Omental fat pad (tissue), 4 donors: ENCODE results near the gene ZNF595. TPM values are rescaled to one million over a fixed set of nuclear protein-coding genes. Genes with fewer than 3 reads are reported as not detected.
"Not testable (repeated sequence)": the region's sequence is repeated elsewhere in the genome, so short reads cannot be mapped to it uniquely, and the experiment has no call there.

Experiments
- ATAC-seq: fragments of 150-250 bp; one replicate; pipeline ENCODE4 v1.9.1; 2016; ENCODE audit warnings: mild to moderate bottlenecking, moderate library complexity; ENCODE audit not compliant: low FRiP score
- DNase-seq: peaks from one replicate; pipeline ENCODE4 v3.0.0-alpha.2; 2019; ENCODE audit warnings: low spot score
- total RNA-seq, 4 donors: library from RNA; depleted of rRNA; stranded (reverse); fragments of >200 nt; gene quantifications; one replicate each; pipeline ENCODE4 v1.1.0, GENCODE V29; 2016
- TF ChIP-seq, protein P1 (sequence below), 3 donors: fragments of 450-650 bp; IDR thresholded peaks; one replicate each; pipeline ENCODE4 v1.5.1; 2016 to 2017; ENCODE audit warnings: antibody characterized with exemption in 3 of 3, mild to moderate bottlenecking in 3 of 3, moderate library complexity in 2 of 3

Gene ZNF595
- total RNA-seq, 4 donors from 2014 or later: 17.6 to 34.1 (median 25.1) TPM

GRCh38 chr4:121408-122084 is 68.4 kb downstream of the ZNF595 start:
- DNase-seq (no peak), ATAC-seq (no peak)
- TF ChIP-seq, protein P1, sequence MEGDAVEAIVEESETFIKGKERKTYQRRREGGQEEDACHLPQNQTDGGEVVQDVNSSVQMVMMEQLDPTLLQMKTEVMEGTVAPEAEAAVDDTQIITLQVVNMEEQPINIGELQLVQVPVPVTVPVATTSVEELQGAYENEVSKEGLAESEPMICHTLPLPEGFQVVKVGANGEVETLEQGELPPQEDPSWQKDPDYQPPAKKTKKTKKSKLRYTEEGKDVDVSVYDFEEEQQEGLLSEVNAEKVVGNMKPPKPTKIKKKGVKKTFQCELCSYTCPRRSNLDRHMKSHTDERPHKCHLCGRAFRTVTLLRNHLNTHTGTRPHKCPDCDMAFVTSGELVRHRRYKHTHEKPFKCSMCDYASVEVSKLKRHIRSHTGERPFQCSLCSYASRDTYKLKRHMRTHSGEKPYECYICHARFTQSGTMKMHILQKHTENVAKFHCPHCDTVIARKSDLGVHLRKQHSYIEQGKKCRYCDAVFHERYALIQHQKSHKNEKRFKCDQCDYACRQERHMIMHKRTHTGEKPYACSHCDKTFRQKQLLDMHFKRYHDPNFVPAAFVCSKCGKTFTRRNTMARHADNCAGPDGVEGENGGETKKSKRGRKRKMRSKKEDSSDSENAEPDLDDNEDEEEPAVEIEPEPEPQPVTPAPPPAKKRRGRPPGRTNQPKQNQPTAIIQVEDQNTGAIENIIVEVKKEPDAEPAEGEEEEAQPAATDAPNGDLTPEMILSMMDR (IDR thresholded peaks at IDR 0.05): no peak

DNA sequence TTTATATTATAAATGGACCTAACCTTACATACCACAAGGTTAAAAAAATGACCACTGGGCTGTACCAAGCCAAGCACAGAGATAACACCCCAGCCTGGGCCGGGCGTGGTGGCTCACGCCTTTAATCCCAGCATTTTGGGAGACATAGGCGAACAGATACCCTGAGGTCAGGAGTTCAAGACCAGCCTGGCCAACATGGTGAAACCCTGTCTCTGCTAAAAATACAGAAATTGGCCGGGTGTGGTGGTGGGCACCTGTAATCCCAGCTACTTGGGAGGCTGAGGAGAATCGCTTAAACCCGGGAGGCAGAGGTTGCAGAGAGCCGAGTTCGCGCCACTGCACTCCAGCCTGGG is 70.8 kb downstream of the ZNF595 start:
- not testable (repeated sequence) for ATAC-seq, DNase-seq

DNA sequence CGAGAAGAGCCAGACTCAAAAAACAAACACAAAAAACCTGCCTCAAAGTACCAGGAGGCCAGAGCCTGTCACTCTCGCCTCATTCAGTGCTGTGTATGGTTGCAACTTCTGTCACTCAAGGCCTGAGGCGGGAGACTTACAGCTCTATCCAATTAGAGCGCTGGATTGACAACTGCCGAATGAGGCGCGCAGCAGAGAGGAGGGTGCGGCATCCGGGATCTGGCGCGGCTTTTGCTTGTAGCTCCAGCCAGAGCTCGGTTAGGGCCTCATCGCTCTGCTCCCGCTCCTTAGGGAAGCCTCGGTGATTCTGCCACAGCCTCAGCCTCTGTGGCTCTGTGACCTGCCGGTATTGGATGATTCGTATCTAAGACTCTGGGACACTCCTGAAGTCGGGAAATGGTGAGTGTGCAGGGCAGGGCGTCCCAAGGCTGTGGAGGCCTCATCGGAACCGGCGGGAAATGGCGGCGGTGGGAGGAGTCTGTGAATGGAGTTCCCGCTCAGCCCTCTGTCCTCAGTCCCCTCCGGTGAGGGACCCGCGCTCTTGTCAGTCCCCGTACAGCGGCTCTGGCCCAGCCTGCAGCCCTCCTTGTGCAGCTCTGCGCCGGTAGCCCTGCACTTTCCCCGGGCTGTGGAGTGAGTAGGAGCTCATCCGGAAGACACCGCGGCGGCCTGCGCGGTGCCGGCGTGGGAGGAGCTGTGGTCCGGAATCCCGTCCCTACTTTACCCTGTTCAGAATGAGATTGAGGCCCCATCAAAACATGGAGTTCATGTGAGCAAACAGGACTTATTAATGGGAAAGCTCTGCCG is 71.4 kb downstream of the ZNF595 start, which contains the start of gene ZNF718:
Gene ZNF718 (plus strand): TSS at position 227 of the 807 bp plus-strand sequence. CDS start 170 bp downstream, at position 397.
- DNase-seq (peak; percentile 99), ATAC-seq (peak; percentile 99)
- TF ChIP-seq, protein P1 (IDR thresholded peaks at IDR 0.05): no peak

DNA sequence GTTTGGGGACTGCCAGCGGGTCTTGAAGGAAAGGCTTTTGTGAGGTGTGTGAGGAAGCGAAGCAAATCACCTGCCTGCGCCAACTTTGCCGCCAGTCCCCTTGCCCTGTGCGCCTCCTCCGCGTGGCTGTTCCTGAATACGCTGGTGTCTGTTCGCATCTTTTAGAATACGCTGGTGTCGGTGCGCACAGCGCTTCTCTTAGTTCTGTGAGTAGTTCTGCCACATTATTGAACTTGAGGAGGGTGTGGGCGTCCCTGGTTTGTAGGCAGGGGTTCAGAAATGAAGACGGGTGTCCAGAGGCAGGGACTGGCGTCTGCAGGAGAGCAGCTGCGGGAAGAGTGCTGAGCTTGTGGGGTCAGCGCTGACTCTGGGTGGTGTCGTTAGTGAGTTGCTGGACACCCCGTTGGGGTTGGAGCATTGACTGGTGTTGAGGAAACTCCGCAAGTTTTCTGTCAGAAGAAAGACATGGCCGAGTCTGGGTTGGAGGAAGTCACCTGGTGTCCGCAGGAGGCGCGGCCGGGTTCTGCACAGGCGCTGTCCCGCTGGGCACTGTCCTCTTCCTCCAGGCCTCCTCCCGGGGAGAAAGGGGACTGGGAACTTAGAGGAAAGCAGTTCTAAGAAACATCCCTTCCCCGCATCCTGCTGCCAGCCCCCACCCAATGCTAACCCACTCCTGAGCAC is 72.1 kb downstream of the ZNF595 start:
- TF ChIP-seq, protein P1 (IDR thresholded peaks at IDR 0.05): no peak
- ATAC-seq: peak; percentile 19
- peak; percentile 31 for DNase-seq

GRCh38 chr4:125833-126232 is 72.7 kb downstream of the ZNF595 start:
- TF ChIP-seq, protein P1 (IDR thresholded peaks at IDR 0.05): no peak
- ATAC-seq (no peak), DNase-seq (no peak)

DNA sequence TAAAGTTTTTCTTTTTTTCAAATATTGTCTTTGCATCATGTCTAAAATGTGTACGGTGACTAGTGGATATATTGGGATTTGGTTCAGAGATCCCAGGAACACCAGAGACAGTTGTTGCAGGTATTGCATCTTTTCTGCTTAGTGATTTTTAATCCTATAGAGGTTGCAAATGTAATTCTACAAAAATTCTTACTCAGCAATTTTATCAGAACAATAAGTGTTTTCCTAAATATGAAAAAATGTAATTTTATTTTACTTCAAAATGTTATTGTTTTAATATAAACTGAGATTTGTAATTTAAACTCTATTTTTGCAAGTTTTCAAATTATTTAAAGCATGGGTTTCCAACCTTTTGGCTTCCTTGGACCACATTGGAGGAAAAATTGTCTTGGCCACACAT is 79.4 kb downstream of the ZNF595 start:
- ATAC-seq (no peak), DNase-seq (no peak)
- TF ChIP-seq, protein P1 (IDR thresholded peaks at IDR 0.05): no peak

Other genes starting within 250 kb of the ZNF595 start
- gene ZNF718, start 71.2 kb downstream of the ZNF595 start, total RNA-seq: 10 to 100 TPM in 1 of 4 donors, 1 to 10 TPM in 3; 3.6 to 14.7 (median 4.6) TPM